GM18508 (cell line): Measurements from ENCODE around the gene ATP6V1C2.
"Not testable (repeated sequence)": the region's sequence is repeated elsewhere in the genome, so short reads cannot be mapped to it uniquely, and the experiment has no call there.

ENCODE experiments used
- ATAC-seq: cut with Tn5 transposase; IDR thresholded peaks from one replicate; pipeline ENCODE4 v1.9.1; 2021; ENCODE audit warnings: moderate number of reproducible peaks; ENCODE audit not compliant: insufficient read depth, unreplicated experiment

The ATP6V1C2 gene

DNA sequence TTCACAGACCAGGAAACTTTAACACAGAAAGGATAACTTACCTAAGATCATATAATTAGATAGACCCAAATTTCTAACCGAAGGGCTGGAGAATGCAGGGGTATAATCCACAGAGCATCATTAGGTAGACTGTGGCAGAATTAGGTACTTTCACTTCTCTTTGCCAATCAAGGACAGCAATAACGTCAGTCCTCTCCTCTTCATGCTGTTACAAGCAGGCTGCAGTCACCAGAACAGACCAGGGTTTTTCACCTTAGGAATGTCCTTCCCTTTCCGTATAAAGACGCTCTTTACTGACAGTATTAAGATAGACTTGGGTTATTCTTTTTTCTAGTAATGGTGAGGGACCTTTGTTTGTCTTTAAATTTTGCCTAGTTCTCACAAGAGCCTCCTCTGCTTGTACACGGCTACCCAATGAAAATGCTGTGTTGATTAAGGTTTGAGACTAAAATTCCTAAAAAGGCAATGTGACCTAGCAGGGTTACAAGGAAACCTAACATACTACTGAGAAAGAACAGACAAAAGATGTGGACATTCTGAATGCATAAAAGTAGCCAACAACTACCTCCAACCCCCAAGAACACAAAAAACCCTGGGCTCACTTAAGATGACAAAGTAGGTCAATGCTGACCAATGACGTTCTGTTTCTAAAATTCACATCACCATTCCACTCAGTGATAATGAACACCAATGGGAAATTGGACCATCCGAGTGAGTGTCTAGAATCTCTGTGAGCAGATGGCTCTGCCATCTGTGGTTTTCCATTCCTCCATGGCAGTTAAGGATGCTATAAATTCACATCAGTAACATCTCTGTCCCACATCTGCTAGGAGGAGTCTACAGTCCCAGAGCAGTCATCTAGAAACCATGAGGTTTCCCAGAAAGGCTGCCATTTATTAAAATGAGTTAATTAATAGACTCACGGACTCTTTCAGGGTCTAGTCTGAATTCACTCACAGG, 89.1 kb downstream of the ATP6V1C2 start:
- ATAC-seq = peak; percentile 32

DNA sequence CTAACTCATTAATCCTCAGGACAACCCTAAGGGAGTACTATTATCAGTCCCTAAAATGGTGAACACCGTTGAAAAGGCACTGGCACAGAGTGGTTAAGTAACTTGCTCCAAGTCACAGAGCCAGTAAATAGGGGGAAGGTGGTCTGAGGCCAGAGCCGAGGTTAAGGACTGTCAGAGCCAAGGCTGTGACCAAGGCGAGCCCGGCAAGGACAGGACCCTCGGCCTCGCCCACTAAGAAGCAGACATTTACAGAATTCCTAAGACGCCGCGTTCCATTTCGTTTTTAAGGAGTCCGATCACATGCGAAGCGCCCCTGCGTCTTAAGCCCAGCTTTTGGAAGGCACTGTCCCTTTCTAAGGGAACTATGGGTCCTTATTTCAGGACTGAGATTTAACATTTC, 90.1 kb downstream of the ATP6V1C2 start:
- no peak for ATAC-seq

DNA sequence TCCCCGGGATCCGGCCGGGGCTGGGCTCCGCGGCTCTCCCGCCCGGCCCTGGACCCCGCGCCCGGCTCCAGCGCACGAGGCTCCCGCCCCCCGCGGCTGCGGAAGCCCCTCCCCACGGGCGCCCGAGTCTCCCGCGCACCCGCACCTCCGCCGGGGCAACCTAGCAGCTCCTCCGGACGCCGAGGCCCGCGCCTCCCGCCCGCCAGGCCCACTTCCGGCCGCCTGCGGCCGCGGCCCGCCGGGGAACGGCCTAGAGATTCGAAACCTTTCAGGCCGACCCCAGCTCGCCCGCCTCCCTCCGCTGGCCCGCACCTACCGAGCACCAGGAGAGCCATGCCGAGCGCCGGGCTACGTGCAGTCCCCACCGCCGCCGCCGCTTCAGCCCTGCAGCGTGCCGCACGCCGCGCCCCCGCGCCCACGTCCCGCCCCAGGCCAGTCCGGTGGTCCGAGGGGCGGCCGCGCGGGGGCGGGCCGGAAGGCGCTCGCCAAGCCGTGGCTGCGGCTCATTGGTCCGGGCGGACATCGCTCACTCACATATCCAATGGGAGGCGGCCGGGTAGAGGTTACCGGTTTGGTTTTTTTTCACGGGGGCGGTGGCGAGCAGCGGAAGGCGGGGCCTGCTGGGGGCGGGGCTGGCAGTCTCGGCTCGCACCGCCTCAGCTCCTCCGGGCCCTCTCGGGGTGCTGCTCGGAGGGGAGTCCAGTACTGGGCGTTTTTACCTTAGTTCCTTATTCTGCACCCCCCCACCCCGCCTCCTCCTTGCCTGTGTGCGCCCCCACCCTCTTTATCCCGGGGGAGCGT, 91.1 kb downstream of the ATP6V1C2 start, which contains the start of gene PDIA6:
Gene PDIA6, minus strand, starts transcription at position 424 of the 801 bp plus-strand sequence. Its CDS starts 89 bp downstream, at position 335.
- peak; percentile 64 for ATAC-seq

DNA sequence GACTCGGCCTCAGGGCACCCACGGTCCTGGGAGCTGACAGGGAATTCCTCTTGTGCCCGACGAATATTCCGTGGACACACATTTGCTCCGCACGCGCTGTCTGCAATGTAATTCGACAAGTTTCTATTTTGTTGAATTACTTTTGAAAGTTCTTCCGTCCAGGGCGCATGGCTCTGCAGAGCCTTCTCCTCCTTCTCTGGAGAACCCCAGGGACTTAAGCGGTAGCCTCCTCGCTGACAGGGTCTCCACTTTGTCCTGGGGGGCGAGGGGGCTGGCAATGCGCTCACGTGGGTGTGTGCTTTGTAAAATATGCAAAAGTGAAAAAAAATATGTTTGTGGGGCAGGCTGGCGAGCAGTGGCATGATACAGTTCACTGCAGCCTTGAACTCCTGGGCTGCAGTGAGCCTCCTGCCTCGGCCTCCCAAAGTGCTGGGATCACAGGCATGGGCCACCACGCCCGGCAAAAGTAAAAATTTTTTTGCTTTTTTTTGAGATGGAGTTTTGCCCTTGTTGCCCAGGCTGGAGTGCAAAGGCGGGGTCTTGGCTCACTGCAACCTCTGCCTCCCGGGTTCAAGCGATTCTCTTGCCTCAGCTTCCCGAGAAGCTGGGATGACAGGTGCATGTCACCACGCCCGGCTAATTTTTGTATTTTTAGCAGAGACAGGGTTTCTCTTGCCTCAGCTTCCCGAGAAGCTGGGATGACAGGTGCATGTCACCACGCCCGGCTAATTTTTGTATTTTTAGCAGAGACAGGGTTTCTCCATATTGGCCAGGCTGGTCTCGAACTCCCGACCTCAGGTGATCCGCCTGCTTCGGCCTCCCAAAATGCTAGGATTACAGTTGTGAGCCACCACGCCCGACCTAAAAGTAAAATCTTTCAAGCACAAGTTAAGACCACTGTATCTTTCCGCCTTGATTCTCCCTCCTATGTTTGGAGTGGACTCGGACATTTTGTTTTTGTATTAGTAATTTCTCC, 92.0 kb downstream of the ATP6V1C2 start:
- not testable (repeated sequence) for ATAC-seq

DNA sequence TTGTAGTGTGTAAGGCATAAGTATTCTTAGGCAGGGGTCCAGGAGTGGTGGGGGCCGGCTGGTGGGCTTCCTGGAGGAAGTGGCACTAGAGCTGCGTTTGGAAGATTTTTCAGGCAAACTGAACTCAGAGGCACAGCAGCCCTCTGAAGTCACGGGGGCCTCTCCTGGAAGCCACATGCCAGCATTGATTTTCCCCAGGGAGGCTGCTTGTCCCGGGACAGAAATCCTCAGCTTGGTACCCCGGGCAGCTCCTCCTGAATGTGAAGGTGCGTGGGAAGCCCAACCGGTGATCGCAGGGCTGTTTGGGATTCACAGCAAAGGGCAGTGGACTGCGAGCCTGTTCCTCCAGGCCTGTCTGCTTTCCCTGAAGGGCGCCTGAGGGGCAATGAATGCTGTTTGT, 92.7 kb downstream of the ATP6V1C2 start:
- ATAC-seq = no peak

DNA sequence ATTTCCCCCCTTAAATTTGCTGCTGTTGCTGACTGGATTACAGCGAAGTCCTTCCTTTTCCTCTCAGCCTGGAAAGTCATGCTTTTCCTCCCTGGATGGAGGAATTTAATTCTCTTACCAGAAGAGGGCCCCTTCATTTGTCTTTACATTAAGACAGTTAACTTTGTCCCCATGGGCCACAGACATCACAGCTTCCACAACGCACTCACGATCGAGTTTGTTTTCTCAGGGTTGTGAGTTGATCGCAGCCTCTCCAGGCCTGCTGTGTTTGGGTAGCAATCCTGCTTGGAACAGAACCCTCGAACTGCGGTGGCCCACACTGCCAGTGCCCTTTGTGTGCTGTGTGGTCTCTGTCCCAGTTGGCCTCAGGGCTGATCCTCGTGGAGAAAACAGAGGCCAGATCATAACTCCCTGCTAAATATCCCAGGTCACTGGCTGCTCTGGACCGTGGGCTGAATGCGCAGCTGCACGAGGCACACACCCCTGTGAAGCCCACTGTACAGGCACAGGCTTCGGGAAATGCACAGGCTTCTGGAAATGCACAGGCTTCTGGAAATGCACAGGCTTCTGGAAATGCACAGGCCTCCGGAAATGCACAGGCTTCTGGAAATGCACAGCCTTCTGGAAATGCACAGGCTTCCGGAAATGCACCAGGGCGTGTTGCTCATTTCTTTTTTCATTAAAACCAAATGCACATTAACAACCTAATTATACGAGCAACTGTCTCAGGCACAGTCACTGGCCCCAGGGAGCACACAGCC, 93.3 kb downstream of the ATP6V1C2 start:
- no peak for ATAC-seq

DNA sequence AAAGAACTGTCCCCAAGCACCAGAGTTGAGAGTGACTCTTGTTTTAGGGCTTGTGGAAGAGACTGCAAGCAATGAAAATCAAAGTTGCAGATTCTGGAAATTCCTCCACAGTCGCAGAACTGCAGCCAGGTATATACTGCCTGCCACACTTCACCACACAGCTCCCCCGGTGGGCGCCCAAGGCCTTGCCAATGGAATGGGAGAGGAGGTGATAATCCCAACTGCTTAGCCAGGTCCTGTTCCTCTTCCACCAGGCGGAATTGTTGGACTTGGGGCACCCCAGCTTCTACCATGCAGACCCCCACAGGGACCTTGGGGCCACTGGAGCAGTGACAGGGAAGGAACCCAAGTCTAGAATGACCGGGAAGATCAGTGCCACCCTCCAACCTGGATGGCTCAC, 96.0 kb downstream of the ATP6V1C2 start:
- no peak for ATAC-seq

DNA sequence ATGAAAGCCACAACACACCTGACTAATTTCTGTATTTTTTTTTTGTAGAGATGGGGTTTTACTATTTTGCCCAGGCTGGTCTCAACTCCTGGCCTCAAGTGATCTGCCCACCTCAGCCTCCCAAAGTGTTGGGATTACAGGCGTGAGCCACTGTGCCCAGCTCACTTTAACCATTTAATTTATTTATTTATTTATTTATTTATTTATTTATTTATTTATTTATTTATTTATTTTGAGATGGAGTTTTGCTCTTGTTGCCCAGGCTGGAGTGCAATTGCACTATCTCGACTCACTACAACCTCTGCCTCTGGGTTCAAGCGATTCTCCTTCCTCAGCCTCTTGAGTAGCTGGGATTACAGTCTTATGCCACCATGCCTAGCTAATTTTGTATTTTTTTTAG, 96.9 kb downstream of the ATP6V1C2 start:
- ATAC-seq = not testable (repeated sequence)

DNA sequence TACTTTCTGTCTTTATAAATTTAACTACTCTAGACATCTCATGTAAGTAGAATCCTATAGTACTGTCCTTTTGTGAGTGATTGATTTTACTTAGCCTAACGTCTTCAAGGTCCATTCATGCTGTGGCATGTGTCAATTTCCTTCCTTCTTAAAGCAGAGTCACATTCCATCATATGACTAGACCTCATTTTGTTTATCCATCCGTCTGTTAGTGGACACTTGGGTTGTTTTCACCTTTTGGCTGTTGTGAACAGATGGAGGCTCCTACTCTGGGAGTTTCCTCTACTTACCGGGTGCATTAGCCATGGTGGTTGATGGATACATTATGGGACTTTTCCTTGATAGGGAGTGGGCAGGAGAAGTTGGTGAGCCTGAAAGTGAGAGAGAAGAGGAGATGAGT, 97.6 kb downstream of the ATP6V1C2 start:
- ATAC-seq = no peak

DNA sequence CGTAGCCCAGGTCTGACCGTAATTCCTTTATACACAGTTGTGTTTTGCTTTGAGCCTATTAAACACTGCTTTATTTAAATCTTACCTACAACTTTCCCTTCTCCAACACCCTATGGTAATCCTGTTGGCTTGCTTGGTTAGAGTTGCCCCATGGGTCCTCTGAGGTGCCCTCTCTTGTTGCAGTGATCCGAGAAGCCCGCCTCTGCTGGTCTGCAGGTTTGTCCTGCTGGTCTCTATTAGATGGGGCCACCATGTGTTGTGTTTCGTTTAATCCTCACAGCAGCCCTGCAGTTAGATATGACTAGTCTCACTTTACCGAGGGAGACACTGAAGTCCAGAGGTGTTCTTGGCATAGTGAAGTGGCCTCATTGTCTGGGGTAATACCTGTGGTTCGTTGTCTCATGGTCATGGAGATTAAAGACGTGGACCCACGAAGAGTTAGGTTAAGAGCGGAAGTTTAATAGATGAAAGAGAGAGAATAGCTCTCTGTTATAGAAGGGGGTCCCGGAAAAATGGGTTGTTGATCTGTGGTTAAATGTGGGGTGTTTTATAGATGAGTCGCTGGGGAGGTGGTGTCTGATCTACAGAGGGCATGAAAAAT, 98.4 kb downstream of the ATP6V1C2 start:
- no peak for ATAC-seq

DNA sequence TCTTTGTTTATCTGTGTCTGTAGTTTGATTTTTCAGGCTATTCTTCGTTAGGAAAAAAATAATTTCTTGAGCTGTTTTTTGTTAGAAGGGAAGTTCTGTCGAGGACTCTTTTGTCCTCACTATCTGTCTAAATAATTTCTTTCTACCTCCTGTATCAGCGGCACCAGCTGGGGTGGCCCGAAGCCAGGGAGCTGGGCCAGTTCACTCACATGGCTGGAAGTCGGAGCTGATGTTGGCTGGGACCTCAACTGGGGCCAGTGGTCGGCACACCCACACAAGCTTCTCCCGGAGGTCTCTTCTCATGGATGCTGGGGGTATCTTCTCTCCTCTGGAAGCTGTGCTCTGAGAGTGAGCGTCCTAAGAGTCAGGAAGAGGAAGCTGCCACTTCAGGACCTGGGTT, 99.1 kb downstream of the ATP6V1C2 start:
- ATAC-seq = no peak

DNA sequence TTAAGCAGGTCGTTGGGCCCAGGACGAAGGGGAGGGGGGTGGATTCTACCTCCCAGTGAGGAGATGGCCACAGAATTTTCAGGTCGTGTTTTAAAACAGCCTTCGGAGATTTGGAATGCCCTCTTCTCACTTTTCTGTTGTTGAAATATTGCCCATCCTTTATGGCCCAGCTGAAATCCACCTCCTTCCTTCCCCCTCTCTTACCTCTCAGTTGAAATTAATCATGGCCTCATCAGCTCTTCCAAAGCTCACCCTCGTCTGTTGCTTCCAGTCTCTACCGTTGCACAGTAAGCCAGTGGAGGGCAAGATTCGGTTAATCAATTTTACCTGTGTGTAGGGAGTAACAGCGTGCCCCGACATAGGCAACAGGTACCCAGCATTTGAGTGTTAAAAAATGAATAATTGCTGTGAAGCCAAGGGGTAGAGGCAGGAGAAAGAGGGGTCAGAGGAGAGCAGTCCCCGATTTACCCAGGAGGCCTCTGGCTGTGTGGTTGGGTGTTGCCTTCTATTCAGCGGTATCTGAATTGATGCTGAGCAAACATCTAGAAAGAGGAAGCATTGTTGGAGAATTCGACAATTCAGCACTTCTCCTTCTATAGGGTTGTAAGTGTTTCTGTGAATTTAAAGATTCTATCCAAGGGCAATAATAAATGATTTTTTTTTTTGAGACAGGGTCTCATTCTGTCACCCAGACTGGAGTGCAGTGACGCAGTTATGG, 99.7 kb downstream of the ATP6V1C2 start:
- ATAC-seq = no peak

DNA sequence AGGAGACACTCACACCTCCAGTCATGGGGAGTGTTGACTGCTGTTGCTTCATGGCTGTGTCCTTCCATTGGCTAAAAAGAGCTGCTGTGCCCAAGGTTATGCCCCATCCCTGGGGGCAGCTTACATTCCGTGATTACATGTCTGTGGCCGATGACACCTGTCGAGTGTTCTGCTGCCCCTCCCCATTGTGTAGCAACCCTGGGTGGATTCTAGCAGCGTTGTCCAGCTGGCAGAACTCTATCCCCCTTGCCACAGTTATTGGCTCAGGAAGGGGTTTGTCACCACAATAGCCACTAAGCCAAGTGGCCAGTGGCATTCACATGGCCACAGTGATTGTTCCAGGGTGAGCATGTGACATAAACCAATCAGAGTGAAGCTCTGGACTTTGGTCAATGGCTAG, 102.8 kb downstream of the ATP6V1C2 start:
- no peak for ATAC-seq

DNA sequence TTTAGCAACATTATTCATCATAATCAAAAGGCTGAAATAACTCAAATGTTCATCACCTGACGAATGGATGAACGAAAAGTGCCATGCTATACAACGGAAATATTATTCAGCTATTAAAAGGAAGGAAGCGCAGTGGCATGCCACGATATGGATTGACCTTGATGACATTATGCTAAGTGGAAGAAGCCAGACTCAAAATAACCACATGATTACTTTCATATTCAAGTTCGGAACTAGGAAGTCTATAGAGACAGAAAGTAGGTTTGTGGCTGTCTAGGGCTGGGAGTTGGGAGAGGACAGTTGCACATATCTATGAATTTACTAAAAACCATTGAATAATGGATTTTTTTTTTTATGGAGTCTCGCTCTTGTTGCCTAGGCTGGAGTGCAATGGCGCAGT, 104.6 kb downstream of the ATP6V1C2 start:
- ATAC-seq = no peak

DNA sequence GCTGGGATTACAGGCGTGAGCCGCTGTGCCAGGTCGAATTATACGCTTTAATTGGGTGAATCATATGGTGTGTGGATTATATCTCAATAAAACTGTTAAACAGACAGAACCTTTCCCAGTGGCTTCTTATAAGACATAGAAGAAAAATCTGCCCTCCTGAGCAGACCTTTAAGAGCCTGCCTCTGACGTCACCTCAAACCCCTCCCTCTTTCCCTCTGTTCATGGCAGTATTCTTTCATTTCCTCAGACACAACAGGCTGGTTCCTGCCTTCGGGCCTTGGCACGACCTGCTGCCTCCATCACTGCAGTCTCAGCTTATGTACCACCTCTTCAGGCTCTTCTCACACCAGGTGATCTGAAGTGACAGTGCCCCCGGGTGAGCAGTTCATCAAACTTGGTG, 105.2 kb downstream of the ATP6V1C2 start:
- no peak for ATAC-seq

DNA sequence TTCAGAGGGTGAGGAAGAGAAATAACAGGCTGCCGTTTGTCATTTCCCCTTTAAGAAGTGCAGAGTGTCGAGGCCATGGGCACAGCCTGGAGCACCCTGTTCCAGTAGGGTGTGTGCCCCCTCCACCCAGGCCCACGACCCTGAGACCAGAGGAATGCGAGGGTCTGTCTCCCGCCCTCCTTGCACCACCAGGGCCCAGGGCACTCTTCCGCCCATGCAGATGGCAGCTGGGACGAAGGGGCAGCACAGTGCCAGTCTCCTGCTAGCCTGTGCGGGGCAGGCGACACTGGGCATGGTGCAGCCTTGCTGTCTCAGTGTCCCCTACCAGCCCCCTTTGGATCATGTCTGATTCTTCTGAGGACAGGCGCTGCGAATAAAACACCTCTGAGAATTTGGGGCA, 106.9 kb downstream of the ATP6V1C2 start:
- ATAC-seq = no peak

DNA sequence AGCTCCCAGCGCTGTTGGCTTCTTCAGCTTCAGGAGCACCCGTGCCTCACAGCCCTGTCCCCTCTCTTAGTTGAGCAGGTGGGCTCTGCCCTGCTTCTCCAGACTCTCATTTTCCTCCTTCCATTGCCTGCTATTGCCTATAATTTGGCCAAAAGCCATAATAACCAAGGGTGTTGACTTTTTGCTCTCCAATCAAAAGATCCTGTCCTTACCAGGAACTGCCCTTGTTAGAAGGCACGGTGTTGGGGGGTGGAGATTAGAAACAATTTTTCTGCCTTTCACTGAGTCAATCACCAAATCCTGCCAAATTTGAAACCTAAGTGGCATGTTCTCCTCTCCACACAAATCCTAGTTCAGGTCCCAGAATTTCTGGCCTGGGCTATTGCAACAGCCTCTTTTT, 107.9 kb downstream of the ATP6V1C2 start:
- ATAC-seq = no peak

DNA sequence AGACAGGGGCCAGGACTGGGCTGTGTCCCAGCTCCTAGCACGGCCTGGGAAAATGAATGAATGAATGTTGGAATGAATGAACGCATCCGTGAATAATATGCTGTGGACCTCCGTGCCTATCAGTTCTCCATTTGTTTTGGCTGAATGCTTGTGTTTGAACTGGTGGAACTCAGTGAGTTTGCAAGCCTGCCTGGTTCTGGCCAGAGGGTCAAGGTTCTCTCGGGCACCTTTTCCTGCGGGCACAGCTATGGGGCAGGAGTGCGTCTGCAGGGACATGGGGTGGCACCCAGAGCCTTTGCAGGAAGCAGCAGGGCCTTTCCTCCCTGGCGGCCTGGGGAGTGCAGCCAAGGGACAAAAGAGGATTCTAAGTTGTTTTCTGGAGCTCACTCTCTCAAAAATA, 108.8 kb downstream of the ATP6V1C2 start:
- ATAC-seq = no peak
